Mesodermal cell (in vitro differentiated cells): ENCODE measurements around the gene DARS2.
"Not testable (repeated sequence)": the region's sequence is repeated elsewhere in the genome, so short reads cannot be mapped to it uniquely, and the experiment has no call there.

Source experiments
- H3K27ac ChIP-seq: 2 replicates; pipeline ENCODE4 v1.7.0; 2013; ENCODE audit warnings: mild to moderate bottlenecking, low read depth, low read length, moderate library complexity; ENCODE audit not compliant: severe bottlenecking
- H3K36me3 ChIP-seq: 2 replicates; pipeline ENCODE4 v1.7.1; 2013; ENCODE audit warnings: mild to moderate bottlenecking, low read length, moderate library complexity; ENCODE audit not compliant: control insufficient read depth, insufficient read depth
- H3K4me1 ChIP-seq: one replicate; pipeline ENCODE4 v1.7.1; 2013; ENCODE audit warnings: mild to moderate bottlenecking, low read length; ENCODE audit not compliant: insufficient read depth, control insufficient read depth, poor library complexity, severe bottlenecking
- H3K4me3 ChIP-seq: 2 replicates; pipeline ENCODE4 v1.7.0; 2013; ENCODE audit warnings: low read length, control low read depth, mild to moderate bottlenecking; ENCODE audit not compliant: insufficient read depth, poor library complexity, severe bottlenecking; ENCODE audit errors: extremely low read depth
- H3K9me3 ChIP-seq: 2 replicates; pipeline ENCODE4 v1.7.1; 2013; ENCODE audit warnings: mild to moderate bottlenecking, low read length, moderate library complexity; ENCODE audit not compliant: control insufficient read depth
- WGBS, 2 experiments: methylation state at CpG; one replicate each; pipeline ENCODE4 v1.1.5; 2013; ENCODE audit warnings: missing lambda C conversion rate in 2 of 2; ENCODE audit not compliant: insufficient coverage in 2 of 2; 5-methylcytosine and 5-hydroxymethylcytosine counted together

Gene DARS2

GRCh38 chr1:173862146-173862768 is 37.8 kb downstream of the DARS2 start:
- H3K4me3 ChIP-seq, H3K9me3 ChIP-seq, H3K4me1 ChIP-seq: not testable (repeated sequence)
- H3K27ac ChIP-seq, result peak overlapping the region; percentile 45
- 76 to 78% methylated on average over 4 to 8 of the region's 13 CpGs for WGBS, 2 experiments
- H3K36me3 ChIP-seq, result peaks cover 78% of the 10 kb centered on the region

GRCh38 chr1:173862769-173863223 is 38.3 kb downstream of the DARS2 start:
- H3K4me3 ChIP-seq, result no peak overlapping the region
- H3K27ac ChIP-seq, result peak overlapping the region; percentile 45
- peaks cover 4% of the 10 kb centered on the region for H3K4me1 ChIP-seq
- no peaks in the 10 kb centered on the region for H3K9me3 ChIP-seq
- H3K36me3 ChIP-seq, result peaks cover 82% of the 10 kb centered on the region
- 61 to 76% methylated on average over 5 to 7 of the region's 8 CpGs for WGBS, 2 experiments

- peaks cover 75% of the 10 kb centered on the region for H3K36me3 ChIP-seq
- H3K4me3 ChIP-seq, result no peak overlapping the region
- no peaks in the 10 kb centered on the region for H3K4me1 ChIP-seq
- H3K9me3 ChIP-seq, result no peaks in the 10 kb centered on the region
- peak overlapping the region; percentile 45 for H3K27ac ChIP-seq
Observed at GRCh38 chr1:173863224-173864161, 39.0 kb downstream of the DARS2 start.

- H3K36me3 ChIP-seq, result peaks cover 67% of the 10 kb centered on the region
- WGBS, 2 experiments, result 92 to 97% methylated on average over 3 of the region's 5 CpGs
Observed at GRCh38 chr1:173864179-173864867, 39.9 kb downstream of the DARS2 start.

GRCh38 chr1:173865468-173866164 is 41.1 kb downstream of the DARS2 start:
- Histone ChIP-seq H3K4me3 (peak overlapping the region; percentile 80), H3K4me1 (peaks cover 5% of the 10 kb centered on the region), H3K9me3 (no peaks in the 10 kb centered on the region), H3K36me3 (peaks cover 61% of the 10 kb centered on the region), H3K27ac (peak overlapping the region; percentile 90)
- 44 to 54% methylated on average over 2 to 3 of the region's 4 CpGs for WGBS, 2 experiments

More at GRCh38 chr1:173864179-173864867, 39.9 kb downstream of the DARS2 start:
- peak overlapping the region; percentile 80 for H3K4me3 ChIP-seq
- H3K4me1 ChIP-seq, result peaks cover under 1% of the 10 kb centered on the region
- H3K9me3 ChIP-seq, result no peaks in the 10 kb centered on the region
- H3K27ac ChIP-seq, result peak overlapping the region; percentile 41

- peaks cover 5% of the 10 kb centered on the region for H3K4me1 ChIP-seq
- H3K9me3 ChIP-seq, result no peaks in the 10 kb centered on the region
- WGBS, 2 experiments, result 0% methylated on average over 1 of the region's 2 CpGs; no CpG with 5 or more reads in 1 of the 2 experiments
- peak overlapping the region; percentile 80 for H3K4me3 ChIP-seq
- peak overlapping the region; percentile 90 for H3K27ac ChIP-seq
- H3K36me3 ChIP-seq, result peaks cover 64% of the 10 kb centered on the region
Observed at GRCh38 chr1:173866413-173867115, 42.1 kb downstream of the DARS2 start.

GRCh38 chr1:173867141-173867752 is 42.8 kb downstream of the DARS2 start:
- peak overlapping the region; percentile 80 for H3K4me3 ChIP-seq
- peaks cover 5% of the 10 kb centered on the region for H3K4me1 ChIP-seq
- H3K27ac ChIP-seq, result peak overlapping the region; percentile 90
- 0 to 1% methylated on average over 29 of the region's 32 CpGs for WGBS, 2 experiments
- peaks cover 64% of the 10 kb centered on the region for H3K36me3 ChIP-seq
- H3K9me3 ChIP-seq, result no peaks in the 10 kb centered on the region

GRCh38 chr1:173867753-173868265 is 43.3 kb downstream of the DARS2 start, which contains the start of gene GAS5:
Gene GAS5 (minus strand): TSS chr1:173867989.
- Histone ChIP-seq H3K27ac (peak within 1 kb of the TSS; percentile 92), H3K9me3 (no peaks in the 10 kb centered on the region), H3K36me3 (peaks cover 58% of the 10 kb centered on the region), H3K4me1 (peaks cover 5% of the 10 kb centered on the region), H3K4me3 (peak within 1 kb of the TSS; percentile 80)
- WGBS, 2 experiments, result 0% methylated on average over 18 to 20 of the region's 30 CpGs

- 0% methylated on average over 24 to 36 of the region's 53 CpGs for WGBS, 2 experiments
- Histone ChIP-seq H3K4me1 (peaks cover 5% of the 10 kb centered on the region), H3K9me3 (no peaks in the 10 kb centered on the region), H3K4me3 (peak within 1 kb of the TSS; percentile 80), H3K27ac (peak within 1 kb of the TSS; percentile 92), H3K36me3 (peaks cover 52% of the 10 kb centered on the region)
Observed at GRCh38 chr1:173868266-173869020, 44.0 kb downstream of the DARS2 start, which contains the start of gene ZBTB37. Gene ZBTB37 (plus strand): TSS chr1:173868380. CDS start chr1:173870226, 1,846 bp downstream.
